Activated CD4-positive, alpha-beta T cell treated with anti-CD3 and anti-CD28 coated beads for 24 hours (primary cell): ENCODE measurements around the gene EFNA1.
"Not testable (repeated sequence)": the region's sequence is repeated elsewhere in the genome, so short reads cannot be mapped to it uniquely, and the experiment has no call there.

Experiments used
- DNase-seq, 2 donors: peaks; one replicate each; pipeline ENCODE4 v3.0.0-alpha.2; 2020; ENCODE audit warnings: low read depth in 2 of 2

EFNA1 gene

DNA sequence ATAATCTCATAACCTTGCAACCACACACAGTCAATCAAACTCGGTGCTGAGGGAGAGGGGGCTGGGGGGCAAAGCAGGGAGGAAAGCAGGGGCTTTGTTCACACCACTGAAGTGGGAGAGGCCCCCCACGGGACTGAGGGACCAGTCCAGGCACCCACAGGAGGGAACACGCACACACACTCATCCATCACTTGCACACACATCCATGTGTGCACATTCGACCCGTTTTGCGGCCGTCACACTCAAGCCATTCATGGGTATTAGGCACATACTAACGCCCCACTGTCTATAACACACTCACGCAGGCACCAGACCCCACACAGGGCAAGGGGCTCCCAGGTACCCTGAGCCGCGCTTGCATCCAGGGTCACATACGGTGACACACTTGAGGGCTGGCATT is 35.0 kb upstream of the EFNA1 start:
- no peak for DNase-seq

DNA sequence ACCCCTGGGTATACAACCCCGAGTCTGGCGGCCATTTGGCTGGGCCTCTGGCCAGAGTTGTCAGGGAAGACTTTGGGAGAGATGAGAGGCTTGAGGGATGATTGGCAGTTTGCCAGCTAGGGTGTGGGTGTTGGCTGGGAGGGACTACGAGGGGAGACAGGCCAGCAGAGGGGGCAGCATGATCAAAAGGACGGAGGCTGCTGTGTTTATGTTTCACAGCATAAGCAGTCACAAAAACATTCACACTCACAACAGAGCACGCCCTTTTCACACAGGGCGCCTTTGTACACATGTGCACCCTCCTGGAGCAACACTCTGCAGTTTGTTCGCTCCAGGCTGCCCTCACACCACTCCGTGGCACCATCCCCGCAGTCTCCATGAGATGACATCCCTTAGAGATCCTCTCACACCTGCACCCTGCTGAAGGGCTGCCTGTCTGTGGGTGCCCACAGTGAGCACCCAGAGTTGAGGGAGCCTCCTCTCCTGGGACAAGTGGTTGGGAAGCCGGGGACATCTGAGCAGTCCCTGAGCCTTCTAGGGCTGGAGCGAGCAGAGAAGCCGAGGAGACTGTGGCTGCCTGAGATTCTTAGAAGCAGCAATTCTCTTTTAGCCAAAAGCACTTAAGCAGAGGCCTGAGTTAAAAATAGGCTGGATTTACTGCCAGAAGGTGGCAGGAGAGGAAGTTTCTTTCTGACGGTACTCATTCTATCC is 33.6 kb upstream of the EFNA1 start:
- no peak for DNase-seq

DNA sequence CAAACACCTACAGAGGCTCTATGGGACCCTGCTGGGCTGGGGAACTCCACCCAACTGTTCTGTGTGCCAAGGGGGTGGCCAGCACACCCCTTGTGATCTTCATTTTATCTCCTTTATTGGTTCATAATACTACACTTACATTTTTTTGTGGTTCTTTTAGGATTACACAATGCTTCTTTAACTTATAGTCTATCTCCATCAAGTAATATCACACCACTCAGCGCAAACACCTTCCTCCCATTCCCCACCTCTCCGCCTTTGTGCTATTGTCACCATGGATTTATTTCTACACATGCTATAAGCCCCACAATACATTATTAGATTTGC is 33.1 kb upstream of the EFNA1 start:
- DNase-seq = no peak

DNA sequence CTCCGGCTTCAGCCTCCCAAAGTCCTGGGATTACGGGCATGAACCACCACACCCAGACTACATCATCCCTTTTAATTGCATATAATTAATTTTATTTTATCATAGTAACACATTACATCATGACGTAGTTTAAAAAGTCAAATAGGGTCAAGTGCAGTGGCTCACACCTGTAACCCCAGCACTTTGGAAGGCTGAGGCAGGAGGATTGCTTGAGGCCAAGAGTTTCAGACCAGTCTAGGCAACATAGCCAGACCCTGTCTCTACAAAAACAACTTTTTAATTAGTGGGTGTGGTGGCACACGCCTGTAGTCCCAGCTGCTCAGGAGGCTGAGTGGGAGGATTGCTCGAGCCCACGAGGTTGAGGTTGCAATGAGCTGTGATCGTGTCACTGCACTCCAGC is 28.3 kb upstream of the EFNA1 start:
- DNase-seq = no peak

DNA sequence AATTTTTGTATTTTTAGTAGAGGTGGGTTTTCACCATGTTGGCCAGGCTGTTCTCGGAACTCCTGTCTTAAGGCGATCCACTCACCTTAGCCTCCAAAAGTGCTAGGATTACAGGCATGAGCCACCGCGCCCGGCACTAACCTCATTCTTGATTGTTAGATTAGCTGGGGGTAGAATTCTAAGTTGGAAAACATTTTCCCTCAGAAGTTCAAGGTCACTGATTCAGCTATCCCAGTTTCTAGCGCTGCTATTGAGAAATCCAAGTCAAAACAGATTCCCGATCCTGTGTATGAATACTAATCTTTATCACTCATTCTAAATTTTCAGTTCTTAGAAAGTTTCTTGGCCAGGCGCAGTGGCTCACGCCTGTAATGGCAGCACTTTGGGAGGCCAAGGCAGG is 24.4 kb upstream of the EFNA1 start:
- no peak for DNase-seq

DNA sequence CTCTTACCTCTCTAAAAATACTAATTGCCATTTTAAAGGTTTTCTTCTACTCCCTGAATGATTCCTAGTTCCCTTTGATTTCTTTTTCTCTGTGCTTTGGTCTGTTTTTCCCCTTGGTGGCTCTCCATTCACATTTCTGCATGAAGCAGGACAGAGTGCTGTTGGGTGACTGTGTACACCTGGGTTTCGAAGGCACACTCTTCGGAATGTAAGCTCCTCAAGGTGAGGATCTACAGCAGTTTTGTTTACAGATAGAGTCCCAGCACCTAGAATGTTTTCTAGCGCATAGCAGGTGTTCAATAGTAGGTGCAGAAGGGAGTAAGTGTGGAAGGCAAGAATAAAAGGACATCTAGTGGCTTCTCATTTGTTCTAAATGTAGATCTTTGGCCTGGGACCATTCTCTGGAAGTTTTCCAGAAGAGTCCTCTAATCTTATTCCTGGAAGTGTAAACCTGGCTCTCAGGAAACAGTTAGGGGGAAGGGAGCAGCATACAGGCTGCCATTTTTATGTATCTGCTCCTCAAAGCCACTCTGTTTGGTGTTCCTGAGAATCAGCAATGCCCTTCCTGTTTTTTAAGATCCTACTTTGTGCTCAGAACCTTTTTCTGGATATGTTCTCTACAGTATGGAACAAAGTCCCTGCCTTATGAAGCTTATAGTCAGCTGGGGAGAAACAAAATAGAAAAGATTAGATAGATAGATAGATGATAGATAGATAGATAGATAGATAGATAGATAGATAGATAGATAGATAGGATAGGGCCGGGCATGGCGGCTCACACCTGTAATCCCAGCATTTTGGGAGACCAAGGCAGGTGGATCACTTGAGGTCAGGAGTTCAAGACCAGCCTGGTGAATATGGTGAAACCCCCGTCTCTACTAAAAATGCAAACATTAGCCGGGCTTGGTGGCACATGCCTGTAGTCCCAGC is 22.8 kb upstream of the EFNA1 start:
- no peak for DNase-seq

DNA sequence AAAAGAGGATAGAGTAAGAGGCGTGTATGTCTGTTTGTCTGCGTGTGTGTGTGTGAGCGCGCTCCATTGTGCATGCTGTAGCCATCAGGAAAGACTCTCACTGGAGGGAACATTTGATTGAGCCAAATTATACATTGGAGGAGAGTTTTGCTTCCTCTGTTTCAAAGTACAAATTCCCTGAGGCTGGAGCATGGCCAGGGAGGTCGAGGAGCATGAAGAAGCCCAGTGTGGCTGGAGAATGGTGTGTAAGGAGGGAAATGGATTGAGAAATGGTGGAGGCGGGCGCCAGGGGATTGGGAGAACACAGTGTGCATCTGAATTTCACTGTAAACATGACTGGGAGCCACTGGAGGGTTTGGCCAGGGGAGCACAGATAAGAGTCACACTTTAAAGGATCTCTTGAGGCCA is 22.1 kb upstream of the EFNA1 start:
- DNase-seq = no peak

DNA sequence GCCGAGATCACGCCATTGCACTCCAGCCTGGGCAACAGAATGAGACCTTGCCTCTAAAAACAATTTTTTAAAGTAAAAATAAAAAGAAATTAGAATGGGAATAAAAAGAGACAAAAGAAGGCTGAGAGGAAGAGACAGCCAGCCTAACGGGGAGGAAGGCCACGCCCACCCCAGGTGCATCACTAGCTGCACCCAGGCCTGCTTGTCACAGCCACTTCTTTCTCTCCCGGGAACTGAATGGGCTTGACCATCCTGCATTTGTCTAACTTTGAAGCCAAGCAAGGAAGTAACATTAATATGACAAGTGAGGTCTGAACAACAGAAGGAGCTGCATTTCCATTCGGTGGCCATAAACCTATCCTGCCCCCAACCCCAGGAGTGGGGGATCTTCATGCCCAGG is 20.8 kb upstream of the EFNA1 start:
- no peak for DNase-seq

DNA sequence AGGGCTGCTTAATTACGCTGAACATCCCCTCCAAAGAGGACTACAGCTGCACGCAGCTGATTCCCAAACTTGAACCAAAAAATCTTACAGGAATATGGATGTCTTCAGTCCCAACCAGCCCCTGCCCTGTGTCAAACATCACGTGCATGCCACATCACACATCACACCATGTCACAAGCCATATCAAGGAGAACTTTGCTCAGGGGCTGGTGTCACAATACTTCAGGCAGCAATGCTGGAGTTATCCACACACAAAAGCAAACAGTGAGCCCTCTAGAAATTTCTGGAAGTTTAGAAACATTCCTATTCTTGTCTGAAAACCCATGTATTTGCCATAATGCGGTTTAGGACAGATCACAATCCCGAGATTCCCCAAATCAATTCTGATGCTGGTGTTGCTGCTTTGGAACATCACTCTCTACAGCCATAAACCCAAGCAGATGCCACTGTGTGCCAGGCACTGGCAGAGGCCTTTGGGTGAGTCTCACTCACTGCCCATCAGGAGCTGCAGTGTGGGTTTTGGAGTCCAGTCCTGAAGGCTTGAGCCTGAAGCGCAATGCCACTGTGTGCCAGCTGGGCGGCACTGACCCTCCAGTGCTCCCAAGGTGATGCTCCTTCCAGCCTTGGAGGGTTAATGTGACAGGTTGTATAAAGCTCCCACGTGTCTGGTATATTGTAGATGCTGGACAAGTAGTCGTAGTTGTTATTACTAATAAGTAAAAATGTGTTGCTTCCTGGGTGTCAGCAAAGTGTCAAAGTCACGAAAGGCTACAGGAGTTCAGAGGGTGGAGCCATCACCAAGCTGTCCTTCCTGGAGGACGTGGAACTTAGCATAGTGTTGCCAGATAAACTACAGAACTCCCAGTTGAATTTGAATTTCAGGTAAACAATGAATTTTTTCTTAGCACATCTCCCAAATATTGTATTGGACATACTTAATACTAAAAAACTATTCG is 20.1 kb upstream of the EFNA1 start:
- no peak for DNase-seq

DNA sequence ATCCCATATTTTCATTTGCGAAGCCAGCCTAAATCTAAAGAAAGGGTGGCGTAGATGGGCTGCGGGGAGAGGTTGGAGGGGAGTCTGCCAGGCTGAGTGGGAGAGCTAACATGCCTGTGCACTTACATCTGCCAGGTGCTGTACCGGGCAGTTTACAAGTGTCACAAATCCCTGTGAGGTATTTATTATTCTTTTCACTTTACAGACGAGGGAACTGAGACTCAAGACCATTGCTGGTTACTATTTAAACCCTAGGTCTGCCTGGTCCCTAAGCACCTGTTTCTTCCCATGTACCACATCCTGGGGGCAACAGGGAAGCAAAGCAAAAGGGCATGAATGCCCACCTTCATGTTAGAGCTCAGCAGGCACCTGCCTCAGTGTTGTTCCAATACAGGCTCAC is 19.4 kb upstream of the EFNA1 start:
- no peak for DNase-seq

DNA sequence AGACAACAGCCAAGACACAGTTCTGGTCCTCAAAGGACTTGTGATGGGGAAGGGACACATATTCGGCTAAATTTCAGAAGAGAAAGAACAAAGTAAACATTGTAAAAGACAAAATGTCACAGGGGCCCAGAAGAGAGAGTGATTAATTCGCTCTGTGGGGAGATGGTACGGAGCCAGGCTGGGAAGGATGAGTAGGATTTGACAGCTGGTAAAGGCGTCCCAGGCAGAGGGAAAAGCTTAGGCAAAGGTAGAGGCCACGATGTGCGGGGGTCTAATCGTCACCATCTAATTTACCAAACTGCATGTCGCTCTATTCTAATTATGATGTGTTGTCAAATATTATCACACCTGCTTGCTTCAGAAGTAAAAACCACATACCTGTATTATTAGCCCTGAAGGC is 17.3 kb upstream of the EFNA1 start:
- no peak for DNase-seq

DNA sequence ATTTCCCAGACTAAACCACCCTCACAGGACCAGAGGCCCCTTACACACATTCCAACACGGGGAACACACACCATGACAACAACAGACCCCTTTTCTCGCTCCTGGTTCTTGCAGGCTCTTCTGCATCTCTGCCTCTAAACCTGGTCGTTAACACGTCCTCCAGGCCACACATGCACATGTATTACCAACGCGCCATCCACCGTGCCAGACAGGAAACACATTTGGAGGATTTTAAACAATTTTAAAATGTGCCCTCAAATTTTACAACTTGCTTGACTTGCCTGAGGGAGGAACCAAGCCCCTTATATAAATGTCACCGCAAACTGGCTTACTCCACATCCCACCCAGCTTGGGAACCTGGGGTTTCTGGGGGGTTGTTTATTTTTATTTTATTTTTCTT is 16.9 kb upstream of the EFNA1 start:
- no peak for DNase-seq

DNA sequence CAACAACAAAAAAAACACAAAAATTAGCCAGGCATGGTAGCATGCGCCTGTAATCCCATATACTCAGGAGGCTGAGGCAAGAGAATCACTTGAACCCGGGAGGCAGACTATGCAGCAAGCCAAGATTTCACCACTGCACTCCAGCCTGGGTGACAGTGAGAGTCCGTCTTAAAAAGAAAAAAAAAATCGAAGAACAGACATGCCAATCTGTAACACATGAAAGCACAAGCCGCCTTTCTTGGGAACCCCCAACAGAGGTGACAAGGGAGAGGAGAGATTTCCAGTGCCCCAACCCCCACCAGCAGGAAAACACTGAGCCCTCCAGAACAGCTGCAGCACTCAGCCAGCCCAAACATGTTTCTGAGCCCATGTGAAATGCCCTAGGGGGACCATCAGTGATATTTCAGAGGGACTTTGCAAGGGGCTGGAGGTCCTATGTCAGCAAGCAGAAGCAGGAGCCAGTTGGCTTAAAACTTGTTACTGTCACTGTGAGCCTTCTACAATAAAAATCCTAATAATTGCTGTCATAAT is 14.2 kb upstream of the EFNA1 start:
- DNase-seq = no peak

DNA sequence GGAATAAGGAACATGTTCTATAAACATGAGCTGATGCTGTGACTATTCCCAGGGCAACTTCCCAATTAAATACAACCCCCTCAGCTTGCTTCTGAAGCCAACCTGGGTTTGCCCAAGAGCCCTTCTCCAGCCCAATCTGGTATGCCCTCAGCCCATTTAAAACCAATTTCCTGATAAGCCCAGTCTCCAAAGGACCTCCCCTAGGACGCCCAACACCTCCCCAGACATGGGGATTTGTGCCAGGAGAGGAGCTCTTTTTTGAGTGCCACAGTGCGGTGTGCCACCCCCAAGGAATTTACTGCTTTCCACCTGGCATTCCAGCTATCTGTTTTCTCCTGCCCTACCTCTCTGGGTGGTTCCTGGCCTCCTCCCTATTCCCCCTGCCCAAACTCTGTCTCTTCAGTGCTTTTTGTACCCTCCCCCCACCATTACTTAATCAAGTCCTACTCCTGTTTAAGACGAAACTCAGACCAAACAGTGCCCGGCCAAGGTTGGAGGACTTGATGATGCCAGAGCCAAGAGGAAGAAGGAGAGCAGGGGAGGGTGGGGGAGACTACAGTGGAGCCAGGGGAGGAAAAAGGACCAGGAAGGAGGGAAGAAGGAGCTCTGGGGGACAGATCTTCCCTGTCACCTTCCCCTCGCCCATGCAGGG is 11.4 kb upstream of the EFNA1 start:
- DNase-seq = no peak

DNA sequence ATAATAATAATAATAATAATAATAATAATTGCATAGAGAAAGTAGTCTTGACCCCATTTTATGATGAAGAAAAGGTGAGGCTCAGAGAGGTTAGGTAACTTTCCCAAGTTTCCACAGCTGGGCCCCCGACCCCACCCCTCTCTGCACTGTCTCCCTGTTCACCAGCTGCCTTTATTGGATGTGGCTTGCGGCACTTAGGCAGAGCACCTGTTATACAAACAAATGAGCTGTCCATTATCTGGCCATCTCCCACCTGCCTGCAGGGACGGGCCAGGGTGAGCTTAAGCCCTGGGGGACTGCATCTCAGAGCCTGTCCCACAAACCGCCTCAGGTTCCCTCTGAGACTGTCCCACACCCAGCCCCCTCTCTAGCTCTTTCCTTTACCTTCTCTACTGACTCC is 10.1 kb upstream of the EFNA1 start:
- DNase-seq = no peak

DNA sequence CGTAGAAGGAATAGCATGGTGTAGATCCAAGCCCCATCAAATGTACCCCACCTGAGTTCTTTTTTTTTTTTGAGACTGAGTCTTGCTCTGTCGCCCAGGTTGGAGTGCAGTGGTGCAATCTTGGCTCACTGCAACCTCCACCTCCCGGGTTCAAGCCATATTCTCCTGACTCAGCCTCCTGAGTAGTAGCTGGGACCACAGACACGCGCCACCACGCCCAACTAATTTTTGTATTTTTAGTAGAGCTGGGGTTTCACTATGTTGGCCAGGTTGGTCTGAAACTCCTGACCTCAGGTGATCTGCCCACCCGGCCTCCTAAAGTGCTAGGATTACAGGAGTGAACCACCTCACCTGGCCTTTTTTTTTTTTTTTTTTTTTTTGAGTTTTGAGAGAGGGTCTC is 9.6 kb upstream of the EFNA1 start:
- not testable (repeated sequence) for DNase-seq

DNA sequence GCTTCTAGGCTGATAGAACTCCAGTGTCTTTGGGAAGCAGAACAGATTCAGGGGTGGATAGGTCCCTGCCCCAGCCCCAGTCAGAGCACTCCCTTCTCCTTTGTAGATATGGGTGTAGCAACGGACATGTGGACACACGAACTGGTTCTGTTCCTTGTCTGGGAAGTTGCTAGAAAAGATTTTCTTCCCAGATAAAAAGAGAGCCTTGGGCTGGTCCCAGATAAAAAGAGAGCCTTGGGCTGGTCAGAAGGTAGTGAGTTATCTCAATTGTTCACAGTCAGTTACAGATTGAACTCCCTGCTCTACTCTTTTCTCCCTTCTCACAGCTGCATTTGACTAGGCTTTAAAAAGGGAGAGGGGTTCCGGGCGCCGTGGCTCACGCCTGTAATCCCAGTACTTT is 7.4 kb upstream of the EFNA1 start:
- DNase-seq = no peak

DNA sequence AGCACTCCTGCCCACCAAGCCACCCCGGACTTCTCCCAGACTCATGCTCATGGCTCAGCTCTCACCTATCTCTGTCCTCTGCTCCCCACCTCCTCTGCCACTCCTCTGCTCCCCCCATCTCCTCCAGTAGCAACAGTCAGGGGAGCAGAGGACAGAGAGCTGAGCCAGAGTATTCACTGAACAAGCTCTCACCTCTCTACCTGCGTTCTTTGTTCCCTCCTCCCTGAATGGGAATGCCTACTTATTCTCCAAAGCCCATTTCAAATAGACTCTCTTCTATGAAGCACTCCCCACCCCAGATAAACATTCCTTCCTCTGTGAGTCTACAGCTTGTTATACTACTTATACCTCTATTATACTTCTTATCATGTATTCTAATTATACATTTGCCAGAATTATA is 6.4 kb upstream of the EFNA1 start:
- no peak for DNase-seq

DNA sequence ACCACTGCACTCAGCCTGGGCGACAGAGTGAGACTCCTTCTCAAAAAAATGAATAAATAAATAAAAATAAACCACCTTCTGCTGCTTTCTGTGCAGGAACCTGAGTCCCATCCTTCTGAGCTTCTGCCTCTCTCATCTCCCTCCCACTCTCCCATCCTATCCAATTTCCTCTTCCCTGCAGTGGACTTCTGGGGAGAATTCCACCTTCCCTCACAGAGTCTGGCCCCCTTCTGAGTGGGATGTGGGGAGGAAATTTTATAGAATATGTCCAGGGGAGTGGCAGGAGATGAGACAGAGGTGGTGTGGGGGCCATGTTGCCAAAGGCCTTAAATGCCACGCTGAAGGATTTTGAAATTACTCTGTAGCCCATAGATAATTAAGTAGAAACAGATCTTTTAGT is 5.4 kb upstream of the EFNA1 start:
- DNase-seq = no peak

DNA sequence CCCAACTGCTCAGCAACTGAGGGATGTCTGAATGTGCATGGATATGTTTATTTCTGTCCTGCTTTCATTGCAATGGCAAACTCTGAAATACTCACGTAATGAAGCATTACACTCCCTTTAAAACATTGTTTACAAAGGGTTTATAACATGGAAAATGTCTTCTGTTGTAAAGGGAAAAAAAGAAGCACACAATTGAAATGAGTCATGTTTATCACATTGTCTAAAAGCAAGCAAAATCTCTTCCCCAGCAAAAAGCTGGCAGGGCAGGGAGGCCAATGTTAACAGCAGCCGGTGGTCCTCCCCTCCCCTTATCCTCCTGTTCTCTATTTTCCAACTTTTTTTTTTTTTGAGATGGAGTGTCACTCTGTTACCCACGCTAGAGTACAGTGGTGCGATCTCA is 3.9 kb upstream of the EFNA1 start:
- no peak for DNase-seq
